Measurements from ENCODE around the gene HARBI1.

Gene HARBI1

DNA sequence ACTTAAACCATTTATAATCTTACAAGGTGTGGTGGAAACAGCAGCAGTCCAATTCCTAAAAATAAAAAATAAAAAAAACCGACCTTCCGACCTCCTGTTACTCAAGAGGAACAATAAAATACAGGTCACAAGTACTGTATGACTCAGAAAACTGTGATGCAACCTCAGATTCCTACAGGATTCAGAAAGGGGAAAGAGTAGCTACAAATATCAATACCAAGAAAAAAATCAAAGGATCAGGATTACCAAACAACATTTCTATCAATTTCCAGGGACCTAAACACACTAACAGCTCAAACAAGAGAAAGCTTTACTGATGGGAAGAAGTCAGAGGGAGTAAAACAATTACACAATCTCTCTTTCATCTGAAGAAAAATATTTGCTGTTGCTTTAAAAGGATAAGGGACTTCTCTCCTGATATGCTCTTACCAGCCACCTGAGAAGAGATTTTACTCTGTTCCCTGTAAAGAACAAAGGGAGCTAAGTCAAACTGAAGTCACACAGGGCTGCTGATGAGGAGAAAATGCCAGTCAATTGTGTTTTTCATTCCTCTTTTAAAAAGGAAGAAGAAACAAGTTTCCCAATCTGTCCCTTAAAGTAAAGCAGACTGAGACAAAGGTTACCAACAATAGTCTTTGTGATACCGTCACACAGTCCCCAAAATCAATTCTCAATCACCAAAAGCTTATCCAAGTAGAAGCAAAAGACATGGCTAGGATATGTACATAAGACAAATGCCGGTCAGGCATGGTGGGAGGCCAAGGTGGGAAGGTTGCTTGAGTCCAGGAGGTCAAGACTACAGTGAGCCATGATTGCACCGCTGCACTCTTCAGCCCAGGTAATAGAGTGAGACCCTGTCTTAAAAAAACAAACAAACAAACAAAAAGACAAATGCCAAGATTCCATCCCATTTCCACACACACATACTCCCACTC is 62.5 kb downstream of the HARBI1 start:
- no peak for DNase-seq (ENCODE audit: low spot score)

DNA sequence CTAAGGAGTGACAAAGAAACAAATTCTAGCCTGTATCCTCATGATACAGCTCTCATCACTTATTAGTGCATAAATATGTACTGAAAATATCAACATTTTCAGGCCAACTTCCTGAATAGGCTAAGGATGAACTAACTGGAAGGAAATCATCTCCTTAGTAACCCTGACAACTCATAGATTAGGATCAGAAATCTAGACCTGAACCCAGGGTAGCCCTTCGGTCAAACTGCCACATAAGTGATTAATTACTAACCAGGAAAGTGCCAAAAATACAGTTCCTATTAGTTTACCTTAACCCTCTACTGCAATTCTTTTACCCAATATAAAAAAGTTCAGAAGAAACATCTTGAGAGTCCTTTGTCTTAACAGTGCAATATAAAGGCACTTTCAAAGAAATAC is 63.2 kb downstream of the HARBI1 start:
- no peak for DNase-seq (ENCODE audit: low spot score)
